K562 (cell line): ENCODE data around the gene TRMT2A. TPM values are rescaled to one million over a fixed set of nuclear protein-coding genes. Genes with fewer than 3 reads are reported as not detected.
A peak's percentile ranks its signal among the peaks of the same experiment; 100 is the strongest.

Experiments used
- ARHGAP35 ChIP-seq: fragments of 450-650 bp; IDR thresholded peaks from 2 replicates; pipeline ENCODE4 v1.6.1; 2018; ENCODE audit not compliant: partially characterized antibody
- ARID3A ChIP-seq: IDR thresholded peaks from 2 replicates; pipeline ENCODE4 v1.6.1; 2012; ENCODE audit warnings: low read depth, low read length, improper control_type of control experiment, borderline replicate concordance
- ATF6 ChIP-seq: sonication (generic); formaldehyde crosslinking; IDR thresholded peaks from 2 replicates; pipeline ENCODE4 v1.4.0; 2020; ENCODE audit warnings: mild to moderate bottlenecking, missing genetic modification reagents
- ETV5 ChIP-seq: sonication (generic); formaldehyde crosslinking; IDR thresholded peaks from 2 replicates; pipeline ENCODE4 v1.4.0; 2020; ENCODE audit warnings: low read depth, mild to moderate bottlenecking, missing genetic modification reagents
- MAFK ChIP-seq: IDR thresholded peaks from 2 replicates; pipeline ENCODE4 v1.6.1; 2011; ENCODE audit warnings: low read length, improper control_type of control experiment
- MXD1 ChIP-seq: fragments of 250-450 bp; sonication (Bioruptor Pico); IDR thresholded peaks from 2 replicates; pipeline ENCODE4 v1.8.0; 2021; ENCODE audit warnings: borderline replicate concordance, mild to moderate bottlenecking, moderate library complexity; ENCODE audit not compliant: poor library complexity, severe bottlenecking
- MXI1 ChIP-seq: IDR thresholded peaks from 2 replicates; pipeline ENCODE4 v1.6.1; 2011; ENCODE audit warnings: low read depth, mild to moderate bottlenecking, improper control_type of control experiment, low read length
- MYNN ChIP-seq, 2 experiments: sonication (generic); formaldehyde crosslinking in 1 of 2; IDR thresholded peaks; 2 replicates each; pipeline versions ENCODE4 v1.5.0 to v1.6.1; 2016 to 2020; ENCODE audit warnings: antibody characterized with exemption in 1 of 2, missing genetic modification reagents in 1 of 2
- NFYB ChIP-seq: IDR thresholded peaks from 2 replicates; pipeline ENCODE4 v1.6.1; 2011; ENCODE audit warnings: mild to moderate bottlenecking, moderate library complexity; ENCODE audit not compliant: insufficient read length; ENCODE audit errors: extremely low read depth
- NUFIP1 ChIP-seq: fragments of 450-650 bp; IDR thresholded peaks from 2 replicates; pipeline ENCODE4 v1.6.1; 2018; ENCODE audit not compliant: partially characterized antibody
- PHTF2 ChIP-seq: fragments of 250-450 bp; sonication (Bioruptor Pico); IDR thresholded peaks from 2 replicates; pipeline ENCODE4 v1.5.0; 2021; ENCODE audit warnings: mild to moderate bottlenecking
- PREB ChIP-seq: sonication (generic); formaldehyde crosslinking; IDR thresholded peaks from 2 replicates; pipeline ENCODE4 v1.8.1; 2023; ENCODE audit warnings: mild to moderate bottlenecking, missing genetic modification reagents
- RBBP5 ChIP-seq: fragments of 200-600 bp; sonication (generic); IDR thresholded peaks from 2 replicates; pipeline ENCODE4 v1.6.1; 2012; ENCODE audit warnings: borderline replicate concordance, mild to moderate bottlenecking, low read length, control low read depth, inconsistent platforms; ENCODE audit not compliant: insufficient read depth, poor library complexity, severe bottlenecking
- THRAP3 ChIP-seq: fragments of 450-650 bp; IDR thresholded peaks from 2 replicates; pipeline ENCODE4 v1.6.1; 2016; ENCODE audit warnings: mild to moderate bottlenecking, inconsistent platforms, borderline replicate concordance
- TRIM24 ChIP-seq, 2 experiments: fragments of 450-650 bp; IDR thresholded peaks; 2 replicates each; pipeline ENCODE4 v1.6.1; 2016
- TRIM25 ChIP-seq: fragments of 450-650 bp; IDR thresholded peaks from 2 replicates; pipeline ENCODE4 v1.7.0; 2016; ENCODE audit warnings: borderline replicate concordance
- U2AF1 ChIP-seq: fragments of 200-400 bp; formaldehyde crosslinking; optimal IDR thresholded peaks from 2 replicates; pipeline ENCODE3; 2017; ENCODE audit warnings: mild to moderate bottlenecking, low read depth, low read length, moderate library complexity
- ZC3H4 ChIP-seq: sonication (generic); formaldehyde crosslinking; IDR thresholded peaks from 2 replicates; pipeline ENCODE4 v1.9.0; 2021; ENCODE audit warnings: missing genetic modification reagents, borderline replicate concordance
- ZNF696 ChIP-seq: fragments of 250-450 bp; sonication (Bioruptor Pico); conservative IDR thresholded peaks from 2 replicates; pipeline ENCODE4 v1.4.0; 2020; ENCODE audit warnings: mild to moderate bottlenecking, moderate library complexity
- ZNF717 ChIP-seq: fragments of 250-450 bp; sonication (Bioruptor Pico); IDR thresholded peaks from 2 replicates; pipeline ENCODE4 v1.5.0; 2021
- ZSCAN32 ChIP-seq: fragments of 450-650 bp; formaldehyde crosslinking; IDR thresholded peaks from 2 replicates; pipeline ENCODE4 v1.4.0; 2020; ENCODE audit warnings: mild to moderate bottlenecking, moderate library complexity
- polyA plus RNA-seq, 8 experiments: library from polyadenylated mRNA; depleted of rRNA in 4 of 8; stranded (reverse) in 5 of 8; unstranded in 3 of 8; fragments of >200 nt; fragmentation: Nextera tagmentation in 2 of 8; fragmentation: Illumina TruSeq in 1 of 8; extraction: Ambion mirVana in 2 of 8; extraction: Trizol in 1 of 8; gene quantifications; 2 replicates each; pipeline versions ENCODE4 v1.2.1 to v1.2.3, GENCODE V29; 2011 to 2014; ENCODE audit warnings: inconsistent platforms in 1 of 8, missing spikeins in 1 of 8
- total RNA-seq, 7 experiments: library from RNA; depleted of rRNA in 6 of 7; stranded (reverse); fragments of >200 nt in 6 of 7; fragmentation: Illumina TruSeq in 2 of 7; extraction: Trizol in 2 of 7; gene quantifications; 2 replicates each; pipeline versions ENCODE4 v1.2.1 to v1.2.3, GENCODE V29; 2011 to 2021; ENCODE audit warnings: low replicate concordance in 1 of 7

The TRMT2A gene
- total and polyA plus RNA-seq, 9 of the 15 experiments (the other 6 are each of a cell fraction or from before 2014, with no cell fraction given) = 1.6 to 265 (median 140) TPM

GRCh38 chr22:20076627-20077172 is 40.3 kb downstream of the TRMT2A start (continued):
- TF ChIP-seq NFYB = no peak
- TF ChIP-seq ARHGAP35 = no peak
- TF ChIP-seq TRIM24 (IDR thresholded peaks at IDR 0.05) = no peak
- TF ChIP-seq MYNN (IDR thresholded peaks at IDR 0.05) = no peak
- TF ChIP-seq MYNN (CRISPR knock-in tag; IDR thresholded peaks at IDR 0.05) = no peak
- TF ChIP-seq ZC3H4 (CRISPR knock-in tag) = no peak
- TF ChIP-seq ZNF696 = no peak
- TF ChIP-seq THRAP3 = no peak
- TF ChIP-seq PHTF2 (CRISPR knock-in tag) = no peak
- no peak for TF ChIP-seq MAFK
- TF ChIP-seq TRIM25 = no peak
- TF ChIP-seq NUFIP1 = no peak
- no peak for TF ChIP-seq PREB
- peak; percentile 57 for TF ChIP-seq RBBP5
- no peak for TF ChIP-seq ATF6
- no peak for TF ChIP-seq MXI1
- no peak for TF ChIP-seq ZSCAN32 (CRISPR knock-in tag)
- TF ChIP-seq MXD1 = no peak
- TF ChIP-seq ARID3A = peak; percentile 92
- TF ChIP-seq ETV5 (CRISPR knock-in tag) = no peak
- no peak for TF ChIP-seq ZNF717
- peak; percentile 56 for TF ChIP-seq U2AF1
